Measurements from ENCODE around the gene SLC16A10. TPM values are rescaled to one million over a fixed set of nuclear protein-coding genes. Genes with fewer than 3 reads are reported as not detected.

Gene SLC16A10
- total and polyA plus RNA-seq, 2 of the 4 experiments (the other 2 are of a cell fraction) = not detected

- POLR2A ChIA-PET (ENCODE audit: unreplicated experiment) = no interaction called here
- no CpG with 5 or more reads among the region's 1 CpG for WGBS, 2 experiments (ENCODE audit: extremely low coverage in 2 of 2, insufficient read length in 1 of 2)
- no TSS peak for BruUV-seq (replicated peaks)
Observed at GRCh38 chr6:111150577-111150976, 63.3 kb downstream of the SLC16A10 start.

More at GRCh38 chr6:111150577-111150976, 63.3 kb downstream of the SLC16A10 start:
- DNase-seq = no peak
- CTCF ChIA-PET = no interaction called here
- Histone ChIP-seq H2BK5ac (ENCODE audit: low read depth, low read length, poor library complexity, severe bottlenecking) (no peak overlapping the region), H4K91ac (ENCODE audit: insufficient read depth, low read depth, low read length) (no peak overlapping the region), H3K4ac (ENCODE audit: low read depth, low read length) (no peak overlapping the region), H3K27ac (ENCODE audit: insufficient read depth, low read length) (no peak overlapping the region), H3K18ac (ENCODE audit: low read depth, low read length) (no peak overlapping the region), H2AK9ac (replicated peaks; ENCODE audit: low read depth, low read length, poor library complexity) (no peak overlapping the region), H3K14ac (replicated peaks; ENCODE audit: low read depth, low read length) (no peak overlapping the region), H3K23ac (ENCODE audit: low read depth, low read length) (no peak overlapping the region), H3K4me2 (ENCODE audit: low read depth, low read length) (no peak overlapping the region), H2BK15ac (ENCODE audit: low read depth, low read length) (no peak overlapping the region), H3K9me1 (ENCODE audit: insufficient read depth, low read length) (no peaks in the 10 kb centered on the region), H3K4me3 (ENCODE audit: insufficient read depth, low read depth, low read length) (no peak overlapping the region), H4K20me1 (ENCODE audit: insufficient read depth, low read length) (no peaks in the 10 kb centered on the region), H2AK5ac (ENCODE audit: low read depth, low read length) (no peak overlapping the region), H2BK20ac (ENCODE audit: low read depth, low read length) (no peak overlapping the region), H3K9me3 (ENCODE audit: control insufficient read depth, insufficient read depth, low read length) (no peaks in the 10 kb centered on the region), H3K4me1 (ENCODE audit: control insufficient read depth, insufficient read depth, low read length) (no peaks in the 10 kb centered on the region), H2BK120ac (ENCODE audit: low read depth, low read length) (no peak overlapping the region), H3K27me3 (ENCODE audit: control insufficient read depth, insufficient read depth, low read length) (peaks cover 20% of the 10 kb centered on the region), H3K9ac (ENCODE audit: low read depth, low read length) (no peak overlapping the region), H3K79me1 (ENCODE audit: low read depth in 1 of 2, low read length in 2 of 2) (no peaks in the 10 kb centered on the region), H4K8ac (ENCODE audit: low read depth in 2 of 2, low read length in 2 of 2) (no peak overlapping the region), H3K56ac (ENCODE audit: extremely low read depth, insufficient read depth, low read length) (no peak overlapping the region), H4K5ac (ENCODE audit: low read depth, low read length) (no peak overlapping the region), H3K36me3 (ENCODE audit: control insufficient read depth, insufficient read depth, low read length) (no peaks in the 10 kb centered on the region), H2AFZ (replicated peaks; ENCODE audit: low read length, poor library complexity) (no peak overlapping the region)
- in situ Hi-C loops (cut with MboI; ENCODE audit: low sequenced_read_pairs) = no loop called here
- dilution Hi-C loops (cut with HindIII; ENCODE audit: low sequenced_read_pairs, unreplicated experiment) = no loop called here
- TF ChIP-seq RCOR1 (IDR thresholded peaks at IDR 0.05; ENCODE audit: insufficient replicate concordance, low read length) = no peak
- no peak for TF ChIP-seq FOS (IDR thresholded peaks at IDR 0.05; ENCODE audit: low read depth, low read length)
- no peak for TF ChIP-seq POLR2A (IDR thresholded peaks at IDR 0.05; ENCODE audit: low read depth, low read length)
- no peak for TF ChIP-seq USF2 (IDR thresholded peaks at IDR 0.05; ENCODE audit: low read depth, low read length)
- no peak for TF ChIP-seq SMC3 (IDR thresholded peaks at IDR 0.05; ENCODE audit: low read depth, low read length)
- no peak for TF ChIP-seq RFX5 (IDR thresholded peaks at IDR 0.05; ENCODE audit: low read depth, low read length)
- TF ChIP-seq MAZ (IDR thresholded peaks at IDR 0.05; ENCODE audit: borderline replicate concordance, low read depth, low read length) = no peak
- no peak for TF ChIP-seq CEBPB (IDR thresholded peaks at IDR 0.05; ENCODE audit: low read depth, low read length)
- no peak for TF ChIP-seq CHD1 (IDR thresholded peaks at IDR 0.05; ENCODE audit: low read depth, low read length)
- no peak for TF ChIP-seq BHLHE40 (IDR thresholded peaks at IDR 0.05; ENCODE audit: low read depth, low read length)
- no peak for TF ChIP-seq MXI1 (IDR thresholded peaks at IDR 0.05; ENCODE audit: borderline replicate concordance, low read depth, low read length)
- no peak for TF ChIP-seq NFE2L2 (IDR thresholded peaks at IDR 0.05; ENCODE audit: low read depth, low read length)
- no peak for TF ChIP-seq RAD21 (IDR thresholded peaks at IDR 0.05; ENCODE audit: low read length)
- TF ChIP-seq, protein P1, sequence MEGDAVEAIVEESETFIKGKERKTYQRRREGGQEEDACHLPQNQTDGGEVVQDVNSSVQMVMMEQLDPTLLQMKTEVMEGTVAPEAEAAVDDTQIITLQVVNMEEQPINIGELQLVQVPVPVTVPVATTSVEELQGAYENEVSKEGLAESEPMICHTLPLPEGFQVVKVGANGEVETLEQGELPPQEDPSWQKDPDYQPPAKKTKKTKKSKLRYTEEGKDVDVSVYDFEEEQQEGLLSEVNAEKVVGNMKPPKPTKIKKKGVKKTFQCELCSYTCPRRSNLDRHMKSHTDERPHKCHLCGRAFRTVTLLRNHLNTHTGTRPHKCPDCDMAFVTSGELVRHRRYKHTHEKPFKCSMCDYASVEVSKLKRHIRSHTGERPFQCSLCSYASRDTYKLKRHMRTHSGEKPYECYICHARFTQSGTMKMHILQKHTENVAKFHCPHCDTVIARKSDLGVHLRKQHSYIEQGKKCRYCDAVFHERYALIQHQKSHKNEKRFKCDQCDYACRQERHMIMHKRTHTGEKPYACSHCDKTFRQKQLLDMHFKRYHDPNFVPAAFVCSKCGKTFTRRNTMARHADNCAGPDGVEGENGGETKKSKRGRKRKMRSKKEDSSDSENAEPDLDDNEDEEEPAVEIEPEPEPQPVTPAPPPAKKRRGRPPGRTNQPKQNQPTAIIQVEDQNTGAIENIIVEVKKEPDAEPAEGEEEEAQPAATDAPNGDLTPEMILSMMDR (conservative IDR thresholded peaks at IDR 0.05; ENCODE audit: low read depth, low read length) = no peak
- TF ChIP-seq MAFK (IDR thresholded peaks at IDR 0.05; ENCODE audit: low read depth, low read length) = no peak
- TF ChIP-seq, protein P2, sequence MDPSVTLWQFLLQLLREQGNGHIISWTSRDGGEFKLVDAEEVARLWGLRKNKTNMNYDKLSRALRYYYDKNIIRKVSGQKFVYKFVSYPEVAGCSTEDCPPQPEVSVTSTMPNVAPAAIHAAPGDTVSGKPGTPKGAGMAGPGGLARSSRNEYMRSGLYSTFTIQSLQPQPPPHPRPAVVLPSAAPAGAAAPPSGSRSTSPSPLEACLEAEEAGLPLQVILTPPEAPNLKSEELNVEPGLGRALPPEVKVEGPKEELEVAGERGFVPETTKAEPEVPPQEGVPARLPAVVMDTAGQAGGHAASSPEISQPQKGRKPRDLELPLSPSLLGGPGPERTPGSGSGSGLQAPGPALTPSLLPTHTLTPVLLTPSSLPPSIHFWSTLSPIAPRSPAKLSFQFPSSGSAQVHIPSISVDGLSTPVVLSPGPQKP (IDR thresholded peaks at IDR 0.05; ENCODE audit: borderline replicate concordance, low read depth, low read length) = no peak
- intact Hi-C loops (cut with micrococcal nuclease) = no loop called here
- no peak for ATAC-seq (ENCODE audit: low read depth)
